Measurements from ENCODE around the gene ILDR2.

DNA sequence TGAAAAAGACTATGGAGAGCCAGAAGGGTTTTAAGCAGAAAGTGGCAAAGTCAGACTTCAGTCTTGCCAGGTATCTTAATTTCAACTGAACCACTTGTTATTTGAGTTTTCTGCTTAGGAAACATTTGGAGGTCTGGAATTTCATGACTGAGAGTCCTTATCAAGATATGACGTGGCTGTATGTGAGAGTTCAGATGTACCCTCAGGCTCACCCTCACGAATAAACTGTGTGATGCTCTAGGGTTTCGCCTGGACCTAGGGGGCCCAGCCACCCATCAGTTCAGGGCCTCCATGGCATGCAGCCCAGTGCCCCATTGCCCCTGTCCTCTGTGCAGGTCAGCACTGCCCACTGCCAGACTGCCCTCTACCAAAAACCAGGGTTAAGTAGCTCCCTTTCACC lies 68.7 kb downstream of the ILDR2 start:
- TF ChIP-seq, protein P1, sequence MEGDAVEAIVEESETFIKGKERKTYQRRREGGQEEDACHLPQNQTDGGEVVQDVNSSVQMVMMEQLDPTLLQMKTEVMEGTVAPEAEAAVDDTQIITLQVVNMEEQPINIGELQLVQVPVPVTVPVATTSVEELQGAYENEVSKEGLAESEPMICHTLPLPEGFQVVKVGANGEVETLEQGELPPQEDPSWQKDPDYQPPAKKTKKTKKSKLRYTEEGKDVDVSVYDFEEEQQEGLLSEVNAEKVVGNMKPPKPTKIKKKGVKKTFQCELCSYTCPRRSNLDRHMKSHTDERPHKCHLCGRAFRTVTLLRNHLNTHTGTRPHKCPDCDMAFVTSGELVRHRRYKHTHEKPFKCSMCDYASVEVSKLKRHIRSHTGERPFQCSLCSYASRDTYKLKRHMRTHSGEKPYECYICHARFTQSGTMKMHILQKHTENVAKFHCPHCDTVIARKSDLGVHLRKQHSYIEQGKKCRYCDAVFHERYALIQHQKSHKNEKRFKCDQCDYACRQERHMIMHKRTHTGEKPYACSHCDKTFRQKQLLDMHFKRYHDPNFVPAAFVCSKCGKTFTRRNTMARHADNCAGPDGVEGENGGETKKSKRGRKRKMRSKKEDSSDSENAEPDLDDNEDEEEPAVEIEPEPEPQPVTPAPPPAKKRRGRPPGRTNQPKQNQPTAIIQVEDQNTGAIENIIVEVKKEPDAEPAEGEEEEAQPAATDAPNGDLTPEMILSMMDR (IDR thresholded peaks at IDR 0.05; ENCODE audit: low read length), result no peak
- no peak for TF ChIP-seq EZH2 (IDR thresholded peaks at IDR 0.05; ENCODE audit: borderline replicate concordance, low read length)
